ENCODE data around the gene FBXL15. TPM values are rescaled to one million over a fixed set of nuclear protein-coding genes. Genes with fewer than 3 reads are reported as not detected.

FBXL15 gene
- polyA plus RNA-seq, 4 donors = 7.8 to 14.2 (median 11.9) TPM

Other genes with a start within 250 kb of the FBXL15 start
- 1 to 10 TPM; 1.9 to 2.9 (median 2.5) TPM for gene ELOVL3, start 194.5 kb upstream of the FBXL15 start, polyA plus RNA-seq (ENCODE audit: insufficient read length in 4 of 4)
- 1 to 10 TPM in 3 of 4 donors, under 1 TPM in 1; 0.58 to 1.1 (median 1.1) TPM for gene PITX3, start 179.3 kb upstream of the FBXL15 start, polyA plus RNA-seq (ENCODE audit: insufficient read length in 4 of 4)
- 10 to 100 TPM; 39.9 to 58.8 (median 47.2) TPM for gene GBF1, start 175.3 kb upstream of the FBXL15 start, polyA plus RNA-seq (ENCODE audit: insufficient read length in 4 of 4)
- 10 to 100 TPM; 16.8 to 22.7 (median 21.4) TPM for gene NFKB2, start 25.1 kb upstream of the FBXL15 start, polyA plus RNA-seq (ENCODE audit: insufficient read length in 4 of 4)
- gene PSD, start 2.1 kb upstream of the FBXL15 start, polyA plus RNA-seq (ENCODE audit: insufficient read length in 4 of 4) = 10 to 100 TPM in 3 of 4 donors, 1 to 10 TPM in 1; 7.8 to 14.6 (median 12.8) TPM
- 10 to 100 TPM; 82.4 to 98.8 (median 88.6) TPM for gene CUEDC2, start 11.7 kb downstream of the FBXL15 start, polyA plus RNA-seq (ENCODE audit: insufficient read length in 4 of 4)
- gene C10orf95, start 30.7 kb downstream of the FBXL15 start, polyA plus RNA-seq (ENCODE audit: insufficient read length in 4 of 4) = 1 to 10 TPM in 2 of 4 donors, under 1 TPM in 2; 0.44 to 2.4 (median 1.4) TPM
- gene ACTR1A, start 81.9 kb downstream of the FBXL15 start, polyA plus RNA-seq (ENCODE audit: insufficient read length in 4 of 4) = 10 to 100 TPM; 83.8 to 88.0 (median 86.2) TPM
- gene SUFU, start 83.1 kb downstream of the FBXL15 start, polyA plus RNA-seq (ENCODE audit: insufficient read length in 4 of 4) = 10 to 100 TPM; 26.7 to 32.0 (median 28.0) TPM
- 100 to 1,000 TPM; 122 to 157 (median 132) TPM for gene TRIM8, start 223.6 kb downstream of the FBXL15 start, polyA plus RNA-seq (ENCODE audit: insufficient read length in 4 of 4)

Data from left renal cortex interstitium (tissue), 4 donors.